ENCODE data around the gene NR2F1-AS1.

DNA sequence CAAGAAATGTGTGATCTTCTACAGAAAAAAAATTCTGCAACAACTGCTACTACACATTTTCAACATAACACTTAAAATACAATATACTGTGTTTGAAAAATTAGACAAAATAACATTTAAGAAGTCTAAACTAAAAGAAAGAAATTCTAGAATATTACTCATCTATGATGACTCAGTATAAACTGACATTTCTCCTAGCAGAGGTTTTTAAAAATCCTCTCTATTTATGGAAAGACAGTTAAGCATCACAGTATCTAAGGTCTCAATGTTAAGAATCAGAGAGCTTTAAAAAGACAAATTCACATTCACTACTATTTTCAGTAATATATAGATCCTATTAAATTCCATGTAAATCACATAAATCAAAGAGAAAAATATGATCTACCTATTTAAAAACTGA lies 61.3 kb downstream of the NR2F1-AS1 start:
- no peak for TF ChIP-seq RCOR1 (IDR thresholded peaks at IDR 0.05; ENCODE audit: low read depth, low read length)
- TF ChIP-seq, protein P1, sequence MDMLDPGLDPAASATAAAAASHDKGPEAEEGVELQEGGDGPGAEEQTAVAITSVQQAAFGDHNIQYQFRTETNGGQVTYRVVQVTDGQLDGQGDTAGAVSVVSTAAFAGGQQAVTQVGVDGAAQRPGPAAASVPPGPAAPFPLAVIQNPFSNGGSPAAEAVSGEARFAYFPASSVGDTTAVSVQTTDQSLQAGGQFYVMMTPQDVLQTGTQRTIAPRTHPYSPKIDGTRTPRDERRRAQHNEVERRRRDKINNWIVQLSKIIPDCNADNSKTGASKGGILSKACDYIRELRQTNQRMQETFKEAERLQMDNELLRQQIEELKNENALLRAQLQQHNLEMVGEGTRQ (IDR thresholded peaks at IDR 0.05): no peak
- TF ChIP-seq HOXA7 (CRISPR knock-in tag; IDR thresholded peaks at IDR 0.05): no peak
- no peak for TF ChIP-seq FOSB (CRISPR knock-in tag; IDR thresholded peaks at IDR 0.05)

Data from A549 (cell line).